ENCODE measurements around the gene ATP5MC3.
"Not testable (repeated sequence)": the region's sequence is repeated elsewhere in the genome, so short reads cannot be mapped to it uniquely, and the experiment has no call there.

Gene ATP5MC3

DNA sequence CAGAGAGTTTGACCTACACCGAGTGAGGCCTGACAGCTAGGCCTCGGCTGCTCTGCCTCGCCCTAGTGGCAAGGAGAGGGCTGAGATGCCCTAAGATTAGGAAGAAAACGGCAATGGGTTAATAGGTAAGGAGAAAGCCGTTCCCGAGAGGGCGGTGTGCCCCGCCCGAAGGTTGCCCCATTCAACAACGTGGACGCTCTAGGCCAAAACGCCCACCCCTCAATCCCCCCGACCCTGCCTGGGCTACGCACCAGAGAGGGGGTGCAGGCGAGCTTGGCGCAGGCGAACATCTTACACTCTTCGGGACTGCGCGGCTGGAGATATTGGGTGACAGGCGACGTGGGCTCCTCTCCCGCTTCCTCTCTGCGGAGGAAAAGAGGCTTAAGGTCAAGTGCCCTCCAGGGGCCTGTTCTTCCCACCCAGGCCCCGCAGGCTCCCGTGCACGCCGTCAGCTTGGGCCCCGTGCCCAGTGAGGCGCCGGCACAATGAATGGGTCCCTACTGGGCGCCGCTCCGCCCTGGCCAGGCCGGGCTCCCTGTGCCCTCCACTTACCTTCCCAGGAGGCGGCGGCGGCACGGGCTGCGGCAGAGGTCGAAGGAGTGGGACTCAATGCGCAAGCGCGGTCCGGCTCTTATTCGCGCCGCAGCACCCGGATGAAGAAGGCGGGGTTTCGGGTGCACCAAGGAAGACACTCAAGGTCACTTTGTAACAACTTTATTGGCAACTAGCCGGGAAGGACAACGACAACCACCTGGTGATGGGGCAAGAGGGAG lies at the start of gene ATP5MC3:
Gene ATP5MC3 (minus strand): TSS at position 607 of the 773 bp plus-strand sequence. CDS start 317 bp downstream, at position 290.
- peak; percentile 79 for DNase-seq

DNA sequence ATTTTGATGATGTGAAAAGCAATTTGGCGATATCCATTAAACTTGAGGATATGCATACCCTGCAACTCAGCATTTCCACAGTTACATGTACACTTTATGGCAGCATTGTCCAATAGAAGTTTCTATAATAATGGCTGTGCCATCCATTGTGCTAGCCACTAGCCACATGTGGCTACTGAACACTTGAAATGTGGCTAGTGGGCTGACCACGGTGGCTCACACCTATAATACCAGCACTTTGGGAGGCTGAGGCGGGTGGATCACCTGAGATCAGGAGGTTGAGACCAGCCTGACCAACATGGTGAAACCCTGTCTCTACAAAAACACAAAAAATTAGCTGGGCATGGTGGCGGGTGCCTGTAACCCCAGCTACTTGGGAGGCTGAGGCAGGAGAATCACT lies 47.1 kb upstream of the ATP5MC3 start:
- DNase-seq = not testable (repeated sequence)

DNA sequence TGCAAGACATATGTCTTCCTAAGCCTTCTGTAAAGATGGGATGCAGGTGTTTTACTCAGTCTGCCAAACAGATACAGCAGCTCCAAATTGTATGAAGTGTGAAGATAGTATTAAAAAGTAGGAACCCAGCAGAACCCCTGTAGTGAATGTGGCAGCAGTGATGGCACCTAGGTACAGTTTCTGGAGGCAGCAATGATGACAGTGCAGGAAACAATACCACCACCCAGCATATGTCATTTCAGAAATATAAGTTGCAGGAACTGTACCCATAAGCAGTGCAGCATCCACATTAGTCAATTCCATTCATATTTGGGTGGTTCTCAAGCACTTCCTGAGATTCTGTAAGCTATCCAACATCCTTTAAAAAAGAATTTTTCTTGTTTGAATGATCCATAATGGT lies 46.7 kb upstream of the ATP5MC3 start:
- DNase-seq = no peak

DNA sequence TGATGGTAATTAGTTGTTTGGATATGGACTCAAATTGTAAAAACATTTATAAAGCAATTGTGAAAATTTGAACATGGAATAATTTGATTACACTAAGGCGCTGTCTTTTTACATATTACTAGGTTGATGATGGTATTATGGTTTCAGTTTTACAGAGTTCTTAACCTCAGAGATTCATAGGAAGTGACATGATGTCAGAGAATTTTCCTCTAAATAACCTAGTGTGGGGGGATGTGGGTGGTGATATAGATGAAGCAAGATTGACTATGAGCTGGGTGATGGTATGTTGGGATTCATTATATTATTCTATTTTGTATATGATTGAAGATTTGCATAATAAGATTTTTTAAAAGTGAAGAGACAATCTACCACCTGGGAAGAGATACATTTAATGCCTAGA lies 45.9 kb upstream of the ATP5MC3 start:
- no peak for DNase-seq

DNA sequence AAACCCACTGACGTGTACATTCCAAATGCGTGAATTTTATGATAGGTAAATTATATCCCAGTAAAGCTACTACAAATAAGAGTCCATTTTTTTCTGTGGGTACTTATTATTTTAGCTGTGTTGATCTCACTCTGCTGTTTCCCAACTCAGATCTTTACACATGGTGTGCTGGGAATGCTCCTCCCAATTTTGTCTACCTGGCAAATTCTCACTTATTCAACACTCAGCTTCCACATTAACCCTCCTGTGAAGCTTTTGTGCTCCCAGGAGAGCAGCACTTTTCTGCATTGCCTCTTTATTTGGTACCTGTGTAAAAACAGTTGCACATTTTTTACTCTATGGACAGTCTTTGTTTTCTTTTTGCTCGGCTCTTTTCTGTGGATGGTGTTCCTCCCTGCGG lies 38.6 kb upstream of the ATP5MC3 start:
- DNase-seq = no peak

DNA sequence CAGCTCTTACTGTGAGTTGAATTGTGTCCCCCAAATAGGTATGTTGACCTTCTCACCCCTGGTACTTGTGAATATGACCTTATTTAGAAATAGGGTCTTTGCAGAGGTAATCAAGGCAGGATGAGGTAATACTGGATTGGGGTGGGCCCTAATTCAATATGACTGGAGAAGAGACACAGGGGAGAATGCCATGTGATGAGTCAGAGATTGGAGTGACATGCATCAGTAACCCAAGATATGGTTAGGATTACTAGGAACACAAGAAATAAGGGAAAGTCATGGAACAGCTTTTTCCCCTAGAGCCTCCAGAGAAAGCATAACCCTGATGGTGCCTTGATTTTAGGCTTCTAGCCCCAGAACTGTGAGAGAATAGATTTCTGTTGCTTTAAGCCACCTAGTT lies 37.0 kb upstream of the ATP5MC3 start:
- no peak for DNase-seq

DNA sequence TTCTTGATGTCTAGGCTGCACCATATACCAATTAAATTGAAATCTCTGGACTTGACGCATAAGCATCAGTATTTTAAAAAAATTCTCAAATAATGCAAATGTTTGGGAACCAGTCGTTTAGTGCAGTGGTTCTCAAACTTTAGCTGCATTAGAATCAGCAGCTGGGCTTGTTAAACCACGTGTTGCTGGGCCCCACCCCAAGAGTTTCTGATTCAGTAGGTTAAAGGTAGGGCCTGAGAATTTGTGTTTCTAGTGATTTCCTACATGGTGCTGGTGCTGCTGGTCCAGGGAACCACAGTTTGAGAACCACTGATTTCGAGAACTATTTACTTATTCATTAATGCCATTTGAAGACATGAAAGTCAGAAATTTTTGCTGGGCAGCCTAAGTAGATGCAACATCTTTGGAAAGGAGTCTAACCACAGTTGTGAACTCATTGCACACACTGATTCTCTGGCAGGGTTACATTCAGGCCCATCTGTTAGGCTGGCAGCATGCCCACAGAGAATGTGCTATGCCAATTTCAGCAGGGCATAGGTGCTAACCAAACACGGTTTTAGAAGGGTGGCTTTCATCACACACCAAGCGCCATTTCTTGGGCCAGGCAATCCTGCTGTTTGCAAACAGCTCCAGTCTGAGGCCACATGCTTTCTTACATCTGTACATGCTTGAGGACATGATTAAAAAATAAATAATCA lies 26.4 kb upstream of the ATP5MC3 start:
- DNase-seq = no peak

DNA sequence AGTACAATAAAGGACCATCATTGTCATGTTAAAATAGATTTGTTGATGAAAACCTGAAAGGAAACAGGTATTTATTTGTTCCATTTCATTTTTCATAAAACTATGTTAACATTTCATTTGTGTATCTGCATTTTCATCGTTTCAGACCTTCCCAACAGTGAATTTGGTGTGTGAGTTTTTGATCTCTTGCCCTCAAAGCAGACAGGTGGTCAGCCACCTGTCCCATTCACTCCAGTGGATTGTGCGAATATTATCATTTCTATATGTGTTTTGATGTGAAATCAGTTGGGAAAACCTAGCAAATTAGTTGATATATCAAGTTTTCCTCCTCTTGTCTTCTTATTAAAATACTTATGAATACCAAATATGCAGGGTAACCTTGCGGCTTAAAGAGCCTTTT lies 25.4 kb upstream of the ATP5MC3 start:
- no peak for DNase-seq

DNA sequence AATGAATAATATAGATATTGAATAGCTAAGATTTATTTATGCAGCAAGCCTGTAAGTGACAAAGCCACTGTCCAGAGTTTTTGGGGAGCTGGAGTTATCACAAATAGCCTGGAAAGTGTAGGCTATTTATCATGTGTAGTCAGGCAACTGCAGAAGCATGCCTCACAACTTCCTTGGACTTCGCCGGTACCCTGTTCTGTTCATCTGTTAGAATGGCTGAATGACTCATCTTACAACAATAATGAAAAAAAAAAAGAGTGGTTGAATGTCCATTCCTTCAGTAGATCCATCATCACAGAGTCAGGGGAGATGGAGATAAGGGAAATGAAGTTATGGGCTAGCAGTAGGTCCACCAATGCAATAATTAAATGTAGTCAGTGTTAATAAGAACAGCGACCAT lies 24.0 kb upstream of the ATP5MC3 start:
- DNase-seq = no peak

DNA sequence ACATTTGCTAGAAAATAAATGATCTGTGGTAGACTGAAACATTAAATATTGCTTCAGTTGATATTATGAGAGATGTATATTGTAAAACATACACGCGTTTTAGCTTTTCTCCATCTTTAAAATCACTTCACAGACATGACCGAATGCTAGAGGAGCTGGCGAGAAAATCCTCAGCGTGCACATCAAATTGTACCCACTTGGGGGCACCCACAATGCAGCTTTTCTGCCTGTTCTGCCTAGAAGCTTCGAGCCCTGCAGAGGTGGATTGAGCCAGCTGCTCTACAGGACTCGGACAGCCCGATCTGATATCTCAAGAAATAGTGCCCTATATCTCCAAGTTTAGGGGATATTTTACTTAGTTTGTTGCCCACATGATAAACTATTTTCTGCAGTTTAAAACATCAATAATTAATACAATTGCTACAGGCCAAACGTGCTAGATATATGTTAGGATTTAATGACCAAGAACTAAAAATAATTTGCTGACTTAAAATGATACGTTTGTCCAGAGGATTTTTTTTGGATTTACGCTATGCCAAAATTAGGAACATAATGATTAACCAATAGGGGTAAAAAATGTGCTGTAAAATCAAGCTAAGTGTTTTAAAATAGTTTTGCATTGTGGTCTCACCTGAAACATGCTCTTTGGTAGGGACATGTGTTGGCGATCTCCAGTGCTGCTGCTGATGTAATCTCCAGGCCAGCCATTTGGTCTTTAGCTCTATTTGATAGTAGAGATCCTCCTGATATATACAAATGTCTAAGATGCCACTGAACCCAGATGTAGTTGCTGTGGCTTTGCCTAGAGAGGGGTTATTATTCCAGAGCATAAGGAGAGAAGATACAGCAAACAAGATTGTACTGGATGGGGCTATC lies 22.3 kb upstream of the ATP5MC3 start:
- peak; percentile 21 for DNase-seq

DNA sequence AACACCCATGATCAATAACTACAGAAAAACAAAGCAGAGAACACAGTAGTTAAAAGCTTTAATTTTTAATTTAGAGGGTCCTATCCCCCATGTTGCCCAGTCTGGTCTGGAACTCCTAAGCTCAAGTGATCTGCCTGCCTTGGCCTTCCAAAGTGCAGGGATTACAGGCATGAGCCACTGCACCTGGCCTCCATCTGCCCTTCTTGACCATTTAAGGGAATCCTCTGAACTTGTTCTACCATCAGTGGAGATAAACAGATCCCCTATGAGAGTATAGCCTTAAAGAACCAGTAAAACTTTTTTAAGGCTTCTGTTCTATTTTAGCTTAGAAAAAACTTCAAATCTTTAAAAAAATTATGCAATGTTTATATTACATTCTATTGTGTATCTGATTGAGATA lies 13.5 kb upstream of the ATP5MC3 start:
- no peak for DNase-seq

DNA sequence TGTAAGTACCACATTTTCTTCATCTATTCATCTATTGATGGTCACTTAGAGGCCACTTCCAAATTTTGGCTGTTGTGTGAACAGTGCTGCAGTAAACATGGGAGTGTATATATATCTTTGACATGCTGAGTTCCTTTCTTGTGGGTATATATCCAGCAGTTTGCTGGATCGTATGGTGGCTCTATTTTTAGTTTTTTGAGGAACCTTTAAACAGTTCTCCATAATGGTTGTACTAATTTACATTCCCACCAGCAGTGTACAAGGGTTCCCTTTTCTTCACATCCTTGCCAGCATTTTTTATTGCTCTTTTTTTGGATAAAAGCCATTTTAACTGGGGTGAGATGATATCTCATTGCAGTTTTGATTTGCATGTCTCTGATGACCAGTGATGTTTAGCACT lies 7.3 kb upstream of the ATP5MC3 start:
- no peak for DNase-seq

DNA sequence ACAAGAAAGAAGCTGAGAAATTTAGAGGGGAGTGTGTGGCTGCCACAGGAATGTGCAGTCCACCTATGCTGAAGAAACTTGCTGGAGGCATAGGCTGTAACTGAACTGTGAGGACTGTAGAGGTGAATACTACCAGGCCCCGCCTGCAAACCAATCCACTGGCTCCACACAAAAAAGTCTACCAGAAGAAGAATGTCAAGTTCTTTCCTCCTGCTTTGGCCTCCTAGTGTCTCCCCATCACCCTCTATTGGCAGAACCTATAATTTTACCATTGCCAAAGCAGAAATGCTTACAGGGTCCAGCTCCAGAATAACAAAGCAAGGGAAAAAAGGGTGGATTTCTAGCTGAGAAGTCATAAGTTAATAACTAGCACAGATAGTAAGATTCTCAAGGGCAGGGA lies 5.9 kb upstream of the ATP5MC3 start:
- no peak for DNase-seq

DNA sequence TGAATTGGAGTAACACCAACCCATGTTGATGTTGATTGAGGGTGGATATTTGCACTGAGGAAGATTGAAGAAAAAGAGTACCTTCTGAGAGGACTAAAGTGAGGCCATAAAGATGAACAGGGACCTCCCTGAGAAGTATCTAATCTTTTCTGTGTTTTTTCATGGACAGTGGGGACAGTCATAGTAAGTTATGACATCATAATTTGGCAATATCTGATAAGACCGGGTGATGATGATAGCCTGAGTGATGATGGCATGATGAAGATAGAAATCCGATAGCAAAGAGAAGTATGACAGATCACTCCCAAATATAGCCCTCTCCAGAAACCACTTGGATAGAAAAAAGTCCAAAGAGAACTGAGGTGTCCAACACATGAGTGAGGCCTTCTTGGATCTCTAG lies 2.2 kb upstream of the ATP5MC3 start:
- no peak for DNase-seq

DNA sequence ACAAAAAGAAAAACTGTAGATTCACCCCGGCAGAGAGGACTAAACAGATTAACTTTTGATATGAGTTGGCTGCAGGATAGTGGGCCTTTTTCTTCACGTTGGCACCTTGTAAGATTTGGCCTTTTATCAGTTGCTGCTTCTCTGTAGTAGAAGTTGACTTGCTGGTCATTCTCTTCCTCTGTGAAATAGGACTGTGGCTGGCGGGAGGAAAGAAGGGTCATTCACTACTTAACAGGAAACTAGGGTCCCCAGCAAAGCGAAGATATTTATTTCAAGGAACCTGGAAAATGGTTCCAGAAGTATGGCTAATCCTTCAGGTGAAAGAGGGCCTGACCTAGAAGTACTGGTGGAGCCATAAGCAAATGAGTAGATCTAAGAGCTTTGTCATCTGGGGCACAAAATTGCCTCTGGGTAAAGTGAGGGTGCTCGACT lies 383 bp upstream of the ATP5MC3 start:
- no peak for DNase-seq

DNA sequence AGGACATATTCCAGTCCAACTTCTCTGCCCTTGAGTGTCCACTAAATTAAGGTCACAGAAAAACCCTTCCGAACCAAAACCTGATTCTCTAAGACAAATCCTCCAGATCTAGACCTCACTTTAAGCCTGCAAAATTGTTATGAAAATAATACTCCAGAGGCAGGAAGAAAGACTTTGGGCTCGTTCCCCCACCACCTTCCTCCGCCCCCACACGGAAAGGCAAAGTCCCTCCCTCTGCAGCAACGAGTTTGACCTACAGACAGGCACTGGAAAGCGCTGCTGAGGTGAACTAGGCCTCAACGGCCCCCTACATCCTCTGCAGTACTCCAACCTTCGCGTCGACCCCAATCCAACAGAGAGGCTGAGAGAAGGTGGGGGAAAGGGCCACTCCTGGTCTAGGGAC lies 808 bp downstream of the ATP5MC3 start:
- no peak for DNase-seq

DNA sequence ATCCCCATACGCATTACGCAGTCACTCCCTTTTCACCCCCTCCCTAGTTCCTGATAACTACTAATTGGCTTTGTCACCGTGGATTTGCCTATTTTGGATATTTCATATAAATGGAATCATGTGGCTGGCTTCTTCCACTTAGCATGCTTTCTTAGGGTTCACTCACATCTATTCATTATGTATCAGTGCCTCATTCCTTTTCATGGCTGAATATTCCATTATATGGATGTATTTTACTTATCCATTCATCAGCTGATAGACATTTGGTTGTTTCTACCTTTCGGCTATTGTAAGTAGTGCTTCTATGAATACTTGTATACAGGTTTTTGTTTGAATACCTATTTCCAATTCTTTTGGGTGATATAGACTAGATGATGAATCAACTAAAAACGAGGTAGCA lies 4.9 kb downstream of the ATP5MC3 start:
- no peak for DNase-seq

DNA sequence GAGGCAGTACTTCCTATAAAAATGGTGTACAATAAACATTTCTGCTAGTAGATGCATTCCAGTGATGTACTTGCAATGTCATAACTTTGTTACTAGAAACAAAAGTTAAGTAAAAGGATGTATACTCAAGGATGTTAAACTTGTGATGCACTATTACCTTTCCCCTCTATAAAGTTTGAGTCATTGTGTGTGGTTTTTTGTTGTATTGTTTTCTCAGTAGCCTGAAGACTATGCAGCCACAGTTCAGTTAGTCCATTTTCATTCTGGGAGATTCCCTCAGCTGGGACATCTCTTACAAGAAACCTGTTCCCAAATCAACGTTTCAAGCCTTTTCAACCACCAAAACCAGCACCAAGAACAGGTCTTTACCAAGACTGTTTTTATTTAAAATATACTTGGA lies 5.6 kb downstream of the ATP5MC3 start:
- DNase-seq = no peak

DNA sequence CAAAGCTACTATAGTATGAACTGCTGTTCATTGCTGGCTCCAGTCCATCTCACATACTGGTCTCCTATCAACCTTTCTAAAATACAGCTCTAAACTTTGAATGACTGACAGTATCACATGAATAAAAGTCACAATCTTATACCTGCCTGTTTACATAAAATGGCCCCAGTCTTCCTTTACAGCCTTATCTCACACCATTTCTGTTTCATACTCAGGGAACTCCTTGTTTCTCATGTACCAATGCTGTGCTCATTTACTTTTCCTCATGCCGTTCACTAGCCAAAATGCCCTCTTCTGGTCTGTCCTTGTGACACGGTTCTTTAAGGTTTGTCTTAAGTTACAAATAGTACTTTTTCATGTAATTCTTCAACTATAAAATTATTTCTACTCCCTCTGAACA lies 6.2 kb downstream of the ATP5MC3 start:
- no peak for DNase-seq

DNA sequence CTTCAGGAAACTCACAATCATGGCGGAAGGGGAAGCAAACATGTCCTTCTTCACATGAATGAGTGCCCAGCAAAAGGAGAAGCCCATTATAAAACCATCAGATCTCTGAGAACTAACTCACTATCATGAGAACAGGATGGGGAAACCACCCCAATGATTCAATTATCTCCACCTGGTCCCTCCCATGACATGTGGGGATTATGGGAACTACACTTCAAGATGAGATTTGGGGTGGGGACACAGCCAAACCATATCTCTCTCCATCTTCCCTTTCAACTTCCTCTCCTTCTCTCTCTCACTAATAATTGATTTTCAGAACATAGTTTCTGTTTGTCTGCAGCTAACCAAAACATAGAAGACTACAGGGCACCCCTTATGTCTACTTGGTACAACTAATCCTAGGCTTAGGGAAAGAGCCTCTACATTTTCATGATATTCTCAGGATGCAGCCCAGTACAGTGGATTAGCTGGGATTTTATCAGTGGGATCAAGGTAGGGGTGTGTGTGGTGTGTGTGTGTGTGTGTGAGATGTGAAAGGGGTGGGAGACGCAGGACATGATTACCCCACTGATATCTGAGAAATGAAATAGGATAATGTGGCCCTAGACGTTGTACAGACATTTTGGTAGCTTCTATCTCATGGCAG lies 10.7 kb downstream of the ATP5MC3 start:
- DNase-seq = no peak

DNA sequence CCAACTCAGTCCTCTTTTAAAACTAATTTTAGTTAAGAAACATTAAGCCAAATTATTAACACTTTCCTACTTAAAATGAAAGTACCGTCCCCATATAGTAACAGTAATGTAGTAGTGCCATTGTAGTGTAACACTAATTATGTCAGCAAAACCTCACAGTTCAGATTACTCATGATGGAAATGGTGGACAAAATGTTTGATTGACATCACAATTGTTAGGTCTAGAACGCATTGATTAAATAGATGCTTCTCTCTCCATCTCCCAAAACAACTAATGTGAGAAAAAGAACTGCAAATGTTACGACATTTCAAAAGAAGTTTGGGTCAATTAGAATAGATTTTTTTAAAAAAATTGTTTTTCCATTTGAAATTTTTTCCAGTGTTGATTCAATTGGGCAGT lies 12.3 kb downstream of the ATP5MC3 start:
- DNase-seq = no peak

DNA sequence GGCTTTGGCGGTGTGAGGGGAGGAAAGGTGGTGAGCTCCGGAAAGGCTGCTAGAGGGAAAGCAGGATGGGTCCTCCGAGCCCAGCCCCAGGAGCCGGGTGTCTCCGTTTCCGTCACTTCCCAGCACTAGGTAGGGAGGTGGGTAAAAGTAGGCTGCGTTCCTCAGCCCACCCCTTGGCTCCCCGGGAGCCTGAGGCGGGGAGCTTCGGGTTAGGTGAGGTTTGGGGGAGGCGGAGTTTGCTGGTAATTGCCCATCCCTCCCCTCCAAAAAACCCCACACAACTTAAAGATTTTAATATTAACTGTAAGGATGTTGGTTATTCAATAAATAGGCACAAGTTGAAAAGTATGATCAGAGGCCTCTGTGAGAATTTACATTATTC lies 13.0 kb downstream of the ATP5MC3 start:
- DNase-seq = no peak

All from 8988T (cell line).